HEK293 (cell line): ENCODE data around the gene ADI1.

ENCODE experiments used
- ATF2 ChIP-seq: fragments of 450-650 bp; formaldehyde crosslinking; IDR thresholded peaks from 2 replicates; pipeline ENCODE4 v1.5.1; 2016; ENCODE audit warnings: missing biosample characterization, missing genetic modification characterization, low read depth
- GLIS2 ChIP-seq: fragments of 450-650 bp; formaldehyde crosslinking; IDR thresholded peaks from 2 replicates; pipeline ENCODE4 v1.5.1; 2016; ENCODE audit warnings: missing biosample characterization, missing genetic modification characterization
- KLF10 ChIP-seq: fragments of 450-650 bp; IDR thresholded peaks from 2 replicates; pipeline ENCODE4 v1.5.1; 2018; ENCODE audit warnings: missing biosample characterization, mild to moderate bottlenecking, missing genetic modification characterization
- KLF17 ChIP-seq: fragments of 450-650 bp; formaldehyde crosslinking; IDR thresholded peaks from 2 replicates; pipeline ENCODE4 v1.5.1; 2016; ENCODE audit warnings: missing biosample characterization, missing genetic modification characterization
- KLF7 ChIP-seq: fragments of 450-650 bp; formaldehyde crosslinking; IDR thresholded peaks from 2 replicates; pipeline ENCODE4 v1.5.1; 2016; ENCODE audit warnings: missing biosample characterization, missing genetic modification characterization, borderline replicate concordance
- KLF9 ChIP-seq: fragments of 450-650 bp; formaldehyde crosslinking; IDR thresholded peaks from 2 replicates; pipeline ENCODE4 v1.5.1; 2016; ENCODE audit warnings: missing biosample characterization, missing genetic modification characterization, low read depth
- SP2 ChIP-seq: fragments of 450-650 bp; formaldehyde crosslinking; IDR thresholded peaks from 2 replicates; pipeline ENCODE4 v1.5.1; 2016; ENCODE audit warnings: missing biosample characterization, missing genetic modification characterization
- SP3 ChIP-seq: fragments of 450-650 bp; formaldehyde crosslinking; IDR thresholded peaks from 2 replicates; pipeline ENCODE4 v1.5.1; 2016; ENCODE audit warnings: missing biosample characterization, missing genetic modification characterization
- TCF7L2 ChIP-seq: IDR thresholded peaks from 2 replicates; pipeline ENCODE4 v1.6.1; 2011; ENCODE audit warnings: low read depth, mild to moderate bottlenecking, inconsistent platforms, low read length, moderate library complexity, borderline replicate concordance
- ZBTB17 ChIP-seq: fragments of 450-650 bp; formaldehyde crosslinking; IDR thresholded peaks from 2 replicates; pipeline ENCODE4 v1.5.1; 2016; ENCODE audit warnings: missing biosample characterization, missing genetic modification characterization
- ZBTB44 ChIP-seq: fragments of 450-650 bp; IDR thresholded peaks from 2 replicates; pipeline ENCODE4 v1.5.1; 2018; ENCODE audit warnings: missing biosample characterization, mild to moderate bottlenecking, missing genetic modification characterization
- ZBTB8A ChIP-seq: fragments of 450-650 bp; formaldehyde crosslinking; IDR thresholded peaks from 2 replicates; pipeline ENCODE4 v1.5.1; 2016; ENCODE audit warnings: missing biosample characterization, missing genetic modification characterization
- ZFP69B ChIP-seq: fragments of 450-650 bp; formaldehyde crosslinking; IDR thresholded peaks from 2 replicates; pipeline ENCODE4 v1.5.1; 2016; ENCODE audit warnings: missing biosample characterization, missing genetic modification characterization
- ZIC2 ChIP-seq: fragments of 450-650 bp; formaldehyde crosslinking; IDR thresholded peaks from 2 replicates; pipeline ENCODE4 v1.5.1; 2016; ENCODE audit warnings: missing biosample characterization, missing genetic modification characterization
- ZNF155 ChIP-seq: fragments of 450-650 bp; formaldehyde crosslinking; IDR thresholded peaks from 2 replicates; pipeline ENCODE4 v1.5.1; 2016; ENCODE audit warnings: missing biosample characterization, missing genetic modification characterization
- ZNF248 ChIP-seq: fragments of 450-650 bp; formaldehyde crosslinking; IDR thresholded peaks from 2 replicates; pipeline ENCODE4 v1.5.1; 2017; ENCODE audit warnings: missing biosample characterization, missing genetic modification characterization
- ZNF335 ChIP-seq: fragments of 450-650 bp; formaldehyde crosslinking; conservative IDR thresholded peaks from 2 replicates; pipeline ENCODE4 v1.5.1; 2016; ENCODE audit warnings: missing biosample characterization, missing genetic modification characterization
- ZNF391 ChIP-seq: fragments of 450-650 bp; formaldehyde crosslinking; IDR thresholded peaks from 2 replicates; pipeline ENCODE4 v1.5.1; 2016; ENCODE audit warnings: low read depth, missing biosample characterization, missing genetic modification characterization, borderline replicate concordance
- ZNF501 ChIP-seq: fragments of 450-650 bp; formaldehyde crosslinking; IDR thresholded peaks from 2 replicates; pipeline ENCODE4 v1.5.1; 2016; ENCODE audit warnings: missing biosample characterization, missing genetic modification characterization
- ZNF629 ChIP-seq: fragments of 450-650 bp; formaldehyde crosslinking; IDR thresholded peaks from 2 replicates; pipeline ENCODE4 v1.5.1; 2017; ENCODE audit warnings: missing biosample characterization, missing genetic modification characterization
- ZNF785 ChIP-seq: fragments of 450-650 bp; formaldehyde crosslinking; IDR thresholded peaks from 2 replicates; pipeline ENCODE4 v1.5.1; 2016; ENCODE audit warnings: missing biosample characterization, missing genetic modification characterization
- ZNF792 ChIP-seq: fragments of 450-650 bp; formaldehyde crosslinking; IDR thresholded peaks from 2 replicates; pipeline ENCODE4 v1.5.1; 2016; ENCODE audit warnings: missing biosample characterization, missing genetic modification characterization
- ZXDB ChIP-seq: fragments of 450-650 bp; formaldehyde crosslinking; IDR thresholded peaks from 2 replicates; pipeline ENCODE4 v1.5.1; 2016; ENCODE audit warnings: missing biosample characterization, missing genetic modification characterization
- TF ChIP-seq, protein P1 (sequence below): fragments of 450-650 bp; formaldehyde crosslinking; conservative IDR thresholded peaks from 2 replicates; pipeline ENCODE4 v1.5.1; 2016; ENCODE audit warnings: low read depth, missing biosample characterization, missing genetic modification characterization
- TF ChIP-seq, protein P2 (sequence below): fragments of 450-650 bp; formaldehyde crosslinking; IDR thresholded peaks from 2 replicates; pipeline ENCODE4 v1.5.1; 2016; ENCODE audit warnings: missing biosample characterization, missing genetic modification characterization
- TF ChIP-seq, protein P3 (sequence below): fragments of 450-650 bp; formaldehyde crosslinking; IDR thresholded peaks from 2 replicates; pipeline ENCODE4 v1.5.1; 2016; ENCODE audit warnings: missing biosample characterization, missing genetic modification characterization

The ADI1 gene

GRCh38 chr2:3558205-3559014 lies 39.1 kb upstream of the ADI1 start, which contains the start of gene RNASEH1 (continued):
- TF ChIP-seq, protein P1, sequence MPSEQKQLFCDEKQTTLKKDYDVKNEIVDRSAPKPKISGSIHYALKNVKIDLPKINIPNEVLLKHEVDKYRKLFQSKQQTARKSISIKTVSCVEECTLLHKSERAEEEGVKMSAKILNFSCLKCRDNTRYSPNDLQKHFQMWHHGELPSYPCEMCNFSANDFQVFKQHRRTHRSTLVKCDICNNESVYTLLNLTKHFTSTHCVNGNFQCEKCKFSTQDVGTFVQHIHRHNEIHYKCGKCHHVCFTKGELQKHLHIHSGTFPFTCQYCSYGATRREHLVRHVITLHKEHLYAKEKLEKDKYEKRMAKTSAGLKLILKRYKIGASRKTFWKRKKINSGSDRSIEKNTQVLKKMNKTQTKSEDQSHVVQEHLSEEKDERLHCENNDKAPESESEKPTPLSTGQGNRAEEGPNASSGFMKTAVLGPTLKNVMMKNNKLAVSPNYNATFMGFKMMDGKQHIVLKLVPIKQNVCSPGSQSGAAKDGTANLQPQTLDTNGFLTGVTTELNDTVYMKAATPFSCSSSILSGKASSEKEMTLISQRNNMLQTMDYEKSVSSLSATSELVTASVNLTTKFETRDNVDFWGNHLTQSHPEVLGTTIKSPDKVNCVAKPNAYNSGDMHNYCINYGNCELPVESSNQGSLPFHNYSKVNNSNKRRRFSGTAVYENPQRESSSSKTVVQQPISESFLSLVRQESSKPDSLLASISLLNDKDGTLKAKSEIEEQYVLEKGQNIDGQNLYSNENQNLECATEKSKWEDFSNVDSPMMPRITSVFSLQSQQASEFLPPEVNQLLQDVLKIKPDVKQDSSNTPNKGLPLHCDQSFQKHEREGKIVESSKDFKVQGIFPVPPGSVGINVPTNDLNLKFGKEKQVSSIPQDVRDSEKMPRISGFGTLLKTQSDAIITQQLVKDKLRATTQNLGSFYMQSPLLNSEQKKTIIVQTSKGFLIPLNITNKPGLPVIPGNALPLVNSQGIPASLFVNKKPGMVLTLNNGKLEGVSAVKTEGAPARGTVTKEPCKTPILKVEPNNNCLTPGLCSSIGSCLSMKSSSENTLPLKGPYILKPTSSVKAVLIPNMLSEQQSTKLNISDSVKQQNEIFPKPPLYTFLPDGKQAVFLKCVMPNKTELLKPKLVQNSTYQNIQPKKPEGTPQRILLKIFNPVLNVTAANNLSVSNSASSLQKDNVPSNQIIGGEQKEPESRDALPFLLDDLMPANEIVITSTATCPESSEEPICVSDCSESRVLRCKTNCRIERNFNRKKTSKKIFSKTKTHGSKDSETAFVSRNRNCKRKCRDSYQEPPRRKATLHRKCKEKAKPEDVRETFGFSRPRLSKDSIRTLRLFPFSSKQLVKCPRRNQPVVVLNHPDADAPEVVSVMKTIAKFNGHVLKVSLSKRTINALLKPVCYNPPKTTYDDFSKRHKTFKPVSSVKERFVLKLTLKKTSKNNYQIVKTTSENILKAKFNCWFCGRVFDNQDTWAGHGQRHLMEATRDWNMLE (tag by site-specific recombination), result 0 out of 2 replicates have a peak, but pooled peaks have one; percentile 20
- TF ChIP-seq KLF17 (tag by site-specific recombination) (0 out of 2 replicates have a peak, but pooled peaks have one; percentile 10), SP2 (tag by site-specific recombination) (peak; percentile 95), ZNF792 (tag by site-specific recombination) (no peak), ATF2 (tag by site-specific recombination) (0 out of 2 replicates have a peak, but pooled peaks have one; percentile 16), ZNF335 (peak; percentile 71), ZBTB44 (tag by site-specific recombination) (no peak), TCF7L2 (peak; percentile 40; the same call in 1 of the 2 replicates), ZNF785 (tag by site-specific recombination) (no peak), ZIC2 (tag by site-specific recombination) (peak; percentile 65), KLF10 (peak; percentile 75), ZBTB8A (tag by site-specific recombination) (peak; percentile 95), SP3 (peak; percentile 98), ZNF248 (tag by site-specific recombination) (no peak), ZNF391 (tag by site-specific recombination) (peak; percentile 70; the same call in 1 of the 2 replicates), ZNF155 (no peak), ZFP69B (tag by site-specific recombination) (peak; percentile 26; the same call in 1 of the 2 replicates), ZBTB17 (tag by site-specific recombination) (peak; percentile 96), GLIS2 (peak; percentile 73), KLF7 (tag by site-specific recombination) (peak; percentile 36; the same call in 1 of the 2 replicates), ZXDB (tag by site-specific recombination) (peak; percentile 73), KLF9 (tag by site-specific recombination) (peak; percentile 59; the same call in 1 of the 2 replicates), ZNF501 (tag by site-specific recombination) (peak; percentile 73; the same call in 1 of the 2 replicates), ZNF629 (peak; percentile 72)
- TF ChIP-seq, protein P2, sequence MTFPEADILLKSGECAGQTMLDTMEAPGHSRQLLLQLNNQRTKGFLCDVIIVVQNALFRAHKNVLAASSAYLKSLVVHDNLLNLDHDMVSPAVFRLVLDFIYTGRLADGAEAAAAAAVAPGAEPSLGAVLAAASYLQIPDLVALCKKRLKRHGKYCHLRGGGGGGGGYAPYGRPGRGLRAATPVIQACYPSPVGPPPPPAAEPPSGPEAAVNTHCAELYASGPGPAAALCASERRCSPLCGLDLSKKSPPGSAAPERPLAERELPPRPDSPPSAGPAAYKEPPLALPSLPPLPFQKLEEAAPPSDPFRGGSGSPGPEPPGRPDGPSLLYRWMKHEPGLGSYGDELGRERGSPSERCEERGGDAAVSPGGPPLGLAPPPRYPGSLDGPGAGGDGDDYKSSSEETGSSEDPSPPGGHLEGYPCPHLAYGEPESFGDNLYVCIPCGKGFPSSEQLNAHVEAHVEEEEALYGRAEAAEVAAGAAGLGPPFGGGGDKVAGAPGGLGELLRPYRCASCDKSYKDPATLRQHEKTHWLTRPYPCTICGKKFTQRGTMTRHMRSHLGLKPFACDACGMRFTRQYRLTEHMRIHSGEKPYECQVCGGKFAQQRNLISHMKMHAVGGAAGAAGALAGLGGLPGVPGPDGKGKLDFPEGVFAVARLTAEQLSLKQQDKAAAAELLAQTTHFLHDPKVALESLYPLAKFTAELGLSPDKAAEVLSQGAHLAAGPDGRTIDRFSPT, result no peak
- TF ChIP-seq, protein P3, sequence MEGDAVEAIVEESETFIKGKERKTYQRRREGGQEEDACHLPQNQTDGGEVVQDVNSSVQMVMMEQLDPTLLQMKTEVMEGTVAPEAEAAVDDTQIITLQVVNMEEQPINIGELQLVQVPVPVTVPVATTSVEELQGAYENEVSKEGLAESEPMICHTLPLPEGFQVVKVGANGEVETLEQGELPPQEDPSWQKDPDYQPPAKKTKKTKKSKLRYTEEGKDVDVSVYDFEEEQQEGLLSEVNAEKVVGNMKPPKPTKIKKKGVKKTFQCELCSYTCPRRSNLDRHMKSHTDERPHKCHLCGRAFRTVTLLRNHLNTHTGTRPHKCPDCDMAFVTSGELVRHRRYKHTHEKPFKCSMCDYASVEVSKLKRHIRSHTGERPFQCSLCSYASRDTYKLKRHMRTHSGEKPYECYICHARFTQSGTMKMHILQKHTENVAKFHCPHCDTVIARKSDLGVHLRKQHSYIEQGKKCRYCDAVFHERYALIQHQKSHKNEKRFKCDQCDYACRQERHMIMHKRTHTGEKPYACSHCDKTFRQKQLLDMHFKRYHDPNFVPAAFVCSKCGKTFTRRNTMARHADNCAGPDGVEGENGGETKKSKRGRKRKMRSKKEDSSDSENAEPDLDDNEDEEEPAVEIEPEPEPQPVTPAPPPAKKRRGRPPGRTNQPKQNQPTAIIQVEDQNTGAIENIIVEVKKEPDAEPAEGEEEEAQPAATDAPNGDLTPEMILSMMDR (tag by site-specific recombination), result no peak
